Psoas muscle (tissue), 8 donors: Measurements from ENCODE around the gene PRR14. TPM values are rescaled to one million over a fixed set of nuclear protein-coding genes. Genes with fewer than 3 reads are reported as not detected.

Experiments used
- ATAC-seq, 4 donors: fragments of 200-7000 bp; cut with Tn5 transposase; one replicate each; pipeline ENCODE4 v1.9.1; 2020; ENCODE audit warnings: moderate library complexity in 3 of 4, mild to moderate bottlenecking in 2 of 4
- DNase-seq, 2 donors: peaks; one replicate each; pipeline ENCODE4 v3.0.0-alpha.2; 2020
- H3K27ac ChIP-seq: fragments of 200-600 bp; one replicate; pipeline ENCODE4 v1.8.0; 2022
- H3K27me3 ChIP-seq, 3 donors: fragments of 200-600 bp in 1 of 3; one replicate each; pipeline versions ENCODE4 v1.6.1 to v1.8.0; 2013 to 2022; ENCODE audit warnings: low read length in 2 of 3, mild to moderate bottlenecking in 2 of 3, moderate library complexity in 1 of 3; ENCODE audit not compliant: insufficient read depth in 3 of 3
- H3K36me3 ChIP-seq, 2 donors: fragments of 200-600 bp in 1 of 2; one replicate each; pipeline versions ENCODE4 v1.6.1 to v1.8.0; 2013 to 2022; ENCODE audit warnings: low read depth in 1 of 2, mild to moderate bottlenecking in 1 of 2, moderate library complexity in 1 of 2; ENCODE audit not compliant: insufficient read depth in 1 of 2
- H3K4me1 ChIP-seq: fragments of 200-600 bp; one replicate; pipeline ENCODE4 v1.8.0; 2022
- H3K4me3 ChIP-seq: fragments of 200-600 bp; one replicate; pipeline ENCODE4 v1.8.0; 2022; ENCODE audit warnings: mild to moderate bottlenecking
- H3K9me3 ChIP-seq: fragments of 200-600 bp; one replicate; pipeline ENCODE4 v1.8.0; 2022
- WGBS, 3 donors: extraction: QIAGEN DNeasy Blood & Tissue Kit; methylation state at CpG; one replicate each; pipeline versions ENCODE4 v1.1.6 to v1.1.7; 2013; 5-methylcytosine and 5-hydroxymethylcytosine counted together
- intact Hi-C, 2 donors: fragments of 100-400 bp; cut with DNase I; formaldehyde crosslinking; loops; one replicate each; pipeline versions ENCODE4 v1.11.0 to v1.14.2; 2022
- polyA plus RNA-seq, 3 donors: library from polyadenylated mRNA; stranded (reverse); fragments of 200-250 nt; gene quantifications; one replicate each; pipeline ENCODE4 v1.2.3, GENCODE V29; 2013
- total RNA-seq, 4 donors: library from RNA; stranded (reverse); fragmentation: NEBNext Ultra II Directional in 2 of 4; extraction: Animal tissue kit (Norgen Biotek cat#: 25700) in 2 of 4; gene quantifications; one replicate each; pipeline versions ENCODE4 v1.2.1 to v1.2.4, GENCODE V29; 2021 to 2023
- TF ChIP-seq, protein P1 (sequence below): fragments of 200-600 bp; IDR thresholded peaks from one replicate; pipeline ENCODE4 v1.8.0; 2022; ENCODE audit warnings: antibody characterized with exemption
- donor health status: healthy with polysubstance abuse.
- donor health status: DM: no; HTN: no; CAD: no; lungs with moderate emphysema.
- donor health status: Bipolar disorder and iron deficiency.
- donor health status: healthy.
- donor health status: DM: yes; HTN: yes; CAD: no.
- donor health status: DM: no; HTN: no; CAD: no.
- donor health status: DM: no; HTN: no; CAD: no.
- donor health status: DM: yes; HTN: yes; CAD: no.

Gene PRR14
- total and polyA plus RNA-seq, 7 donors: 13.4 to 26.8 (median 23.8) TPM

DNA sequence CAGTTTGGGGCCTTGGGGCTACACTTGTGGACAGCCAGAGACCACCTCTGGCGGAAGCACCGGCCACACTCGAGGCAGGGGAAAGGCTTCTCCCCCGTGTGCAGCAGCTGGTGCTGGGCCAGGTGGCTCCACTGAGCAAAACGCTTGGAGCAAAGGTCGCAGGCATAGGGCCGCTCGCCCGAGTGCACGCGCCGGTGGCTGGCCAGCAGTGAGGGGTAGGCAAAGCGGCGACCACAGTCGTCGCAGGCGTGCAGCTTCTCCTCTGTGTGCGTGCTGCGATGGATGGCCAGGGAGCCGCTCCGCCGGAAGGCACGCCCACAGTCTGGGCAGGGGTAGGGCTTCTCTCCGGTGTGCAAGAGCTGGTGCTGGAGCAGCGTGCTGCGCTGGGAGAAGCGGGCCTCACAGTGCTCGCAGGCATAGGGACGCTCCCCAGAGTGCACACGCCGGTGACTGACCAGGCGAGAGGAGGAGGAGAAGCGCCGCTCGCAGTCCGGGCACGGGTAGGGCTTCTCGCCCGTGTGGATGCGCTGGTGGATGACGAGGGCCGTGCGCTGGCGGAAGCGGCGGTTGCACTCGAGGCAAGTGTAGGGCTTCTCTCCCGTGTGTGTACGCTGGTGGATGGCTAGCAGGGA is 46.3 kb upstream of the PRR14 start:
- intact Hi-C loops: no loop called here

DNA sequence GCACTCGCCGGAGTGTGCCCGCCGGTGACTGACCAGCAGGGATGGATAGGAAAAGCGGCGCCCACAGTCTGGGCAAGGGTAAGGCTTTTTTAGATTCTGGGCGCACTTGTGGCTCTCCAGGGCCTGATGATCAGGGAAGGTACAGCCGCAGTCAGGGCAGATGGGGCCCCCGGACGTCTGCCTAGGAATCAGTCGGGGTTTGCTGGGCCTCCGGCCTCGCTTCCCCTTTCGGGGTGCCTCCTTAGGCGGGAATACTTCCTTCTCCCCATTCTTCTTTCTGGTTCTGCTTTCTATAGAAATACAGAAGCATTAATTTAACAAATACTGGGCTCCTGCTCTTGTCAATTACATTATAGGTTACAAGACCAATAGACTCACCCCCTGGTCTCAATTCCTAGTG is 45.6 kb upstream of the PRR14 start:
- Histone ChIP-seq H3K27ac (no peak overlapping the region), H3K4me3 (no peak overlapping the region), H3K36me3 (peaks cover 8 to 57% of the 10 kb centered on the region in 2 donors), H3K4me1 (peaks cover 5% of the 10 kb centered on the region), H3K9me3 (no peaks in the 10 kb centered on the region), H3K27me3 (no peaks in the 10 kb centered on the region)
- 92 to 97% (median 94%) methylated on average over 15 of the region's 15 CpGs for WGBS, 3 donors
- TF ChIP-seq, protein P1, sequence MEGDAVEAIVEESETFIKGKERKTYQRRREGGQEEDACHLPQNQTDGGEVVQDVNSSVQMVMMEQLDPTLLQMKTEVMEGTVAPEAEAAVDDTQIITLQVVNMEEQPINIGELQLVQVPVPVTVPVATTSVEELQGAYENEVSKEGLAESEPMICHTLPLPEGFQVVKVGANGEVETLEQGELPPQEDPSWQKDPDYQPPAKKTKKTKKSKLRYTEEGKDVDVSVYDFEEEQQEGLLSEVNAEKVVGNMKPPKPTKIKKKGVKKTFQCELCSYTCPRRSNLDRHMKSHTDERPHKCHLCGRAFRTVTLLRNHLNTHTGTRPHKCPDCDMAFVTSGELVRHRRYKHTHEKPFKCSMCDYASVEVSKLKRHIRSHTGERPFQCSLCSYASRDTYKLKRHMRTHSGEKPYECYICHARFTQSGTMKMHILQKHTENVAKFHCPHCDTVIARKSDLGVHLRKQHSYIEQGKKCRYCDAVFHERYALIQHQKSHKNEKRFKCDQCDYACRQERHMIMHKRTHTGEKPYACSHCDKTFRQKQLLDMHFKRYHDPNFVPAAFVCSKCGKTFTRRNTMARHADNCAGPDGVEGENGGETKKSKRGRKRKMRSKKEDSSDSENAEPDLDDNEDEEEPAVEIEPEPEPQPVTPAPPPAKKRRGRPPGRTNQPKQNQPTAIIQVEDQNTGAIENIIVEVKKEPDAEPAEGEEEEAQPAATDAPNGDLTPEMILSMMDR: no peak
- DNase-seq: no peak
- intact Hi-C loops: no loop called here
- no peak for ATAC-seq

More for the DNA sequence above, 46.3 kb upstream of the PRR14 start:
- Histone ChIP-seq H3K27ac (no peak overlapping the region), H3K27me3 (no peaks in the 10 kb centered on the region), H3K9me3 (no peaks in the 10 kb centered on the region), H3K36me3 (peaks cover 8 to 57% of the 10 kb centered on the region in 2 donors), H3K4me1 (peaks cover 5% of the 10 kb centered on the region), H3K4me3 (no peak overlapping the region)
- no peak for DNase-seq
- 91 to 92% (median 92%) methylated on average over 46 to 49 of the region's 49 CpGs for WGBS, 3 donors
- TF ChIP-seq, protein P1: no peak
- ATAC-seq: peak in 2 of 4 donors; percentile 6 to 13

DNA sequence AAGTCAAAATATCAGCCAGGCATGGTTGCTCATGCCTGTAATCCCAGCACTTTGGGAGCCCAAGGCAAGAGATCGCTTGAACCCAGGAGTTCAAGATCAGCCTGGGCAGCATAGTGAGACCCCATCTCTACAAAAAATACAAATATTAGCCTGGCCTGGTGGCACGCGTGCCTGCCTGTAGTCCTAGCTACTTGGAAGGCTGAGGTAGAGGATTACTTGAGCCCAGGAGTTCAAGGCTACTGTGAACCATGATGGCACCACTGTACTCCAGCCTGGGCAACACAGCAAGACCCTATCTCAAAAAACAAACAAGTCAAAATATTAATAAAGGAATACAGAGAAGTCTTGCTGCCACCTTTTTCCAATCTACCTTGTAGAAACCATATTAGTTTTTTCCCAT is 44.8 kb upstream of the PRR14 start:
- peaks cover 5% of the 10 kb centered on the region for H3K4me1 ChIP-seq
- no peak overlapping the region for H3K27ac ChIP-seq
- 97 to 100% (median 97%) methylated on average over 3 of the region's 3 CpGs for WGBS, 3 donors
- TF ChIP-seq, protein P1: no peak
- no peaks in the 10 kb centered on the region for H3K27me3 ChIP-seq
- no peaks in the 10 kb centered on the region for H3K9me3 ChIP-seq
- intact Hi-C loops: no loop called here
- peaks cover 8 to 57% of the 10 kb centered on the region in 2 donors for H3K36me3 ChIP-seq
- ATAC-seq: no peak
- no peak overlapping the region for H3K4me3 ChIP-seq
- DNase-seq: no peak

DNA sequence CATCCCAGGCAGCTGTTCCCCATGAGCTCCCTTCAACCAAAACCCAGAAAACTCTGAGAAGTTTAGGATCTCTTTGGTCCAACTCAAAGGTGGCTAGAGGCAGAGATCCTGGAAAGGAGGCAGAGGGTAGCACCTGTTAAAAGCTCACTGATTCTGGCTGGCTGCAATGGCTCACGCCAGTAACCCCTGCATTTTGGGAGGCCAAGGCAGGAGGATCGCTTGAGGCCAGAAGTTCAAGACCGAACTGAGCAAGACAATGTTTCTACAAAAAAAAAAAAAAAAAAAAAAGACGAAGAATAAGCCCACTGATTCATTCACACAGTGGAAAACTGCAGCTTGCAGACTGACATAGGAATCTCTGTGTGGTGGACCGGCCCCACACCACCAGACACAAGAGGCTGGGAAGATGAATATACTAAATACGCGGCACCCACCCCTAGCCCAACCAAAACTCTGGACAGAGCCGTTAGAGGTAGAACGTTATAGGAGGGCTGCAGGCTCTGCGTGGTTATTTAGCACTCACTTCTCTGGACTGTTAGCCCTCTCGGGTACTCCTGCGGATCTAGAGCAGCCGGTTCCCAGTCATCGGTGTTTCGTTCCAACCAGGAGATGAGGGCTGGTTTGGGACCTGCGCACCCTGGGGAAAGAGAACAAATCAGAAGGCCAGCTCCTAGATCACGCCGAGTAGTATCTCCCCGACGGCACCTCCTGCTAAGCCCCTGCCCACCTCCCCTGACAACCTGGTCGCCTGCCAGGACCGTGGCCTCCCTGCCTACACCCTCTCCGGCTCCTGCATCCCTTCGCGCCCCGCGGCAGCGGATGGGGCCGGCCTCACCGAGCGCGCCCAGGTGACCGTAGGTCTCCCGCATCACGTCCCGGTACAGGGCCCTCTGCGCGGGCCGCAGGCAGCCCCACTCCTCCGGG is 41.5 kb upstream of the PRR14 start:
- DNase-seq: peak; percentile 59 to 80
- H3K9me3 ChIP-seq: no peaks in the 10 kb centered on the region
- H3K27ac ChIP-seq: peak overlapping the region; percentile 86
- TF ChIP-seq, protein P1: no peak
- peaks cover 5% of the 10 kb centered on the region for H3K4me1 ChIP-seq
- peak; percentile 56 to 74 (median 66) for ATAC-seq
- H3K27me3 ChIP-seq: no peaks in the 10 kb centered on the region
- 13 to 14% (median 14%) methylated on average over 37 to 40 of the region's 40 CpGs for WGBS, 3 donors
- H3K4me3 ChIP-seq: peak overlapping the region; percentile 86
- intact Hi-C loops: no loop called here
- peaks cover 4 to 48% of the 10 kb centered on the region in 2 donors for H3K36me3 ChIP-seq
